ENCODE results near the gene NTN3.

The NTN3 gene

GRCh38 chr16:2518823-2519710 lies 48.0 kb downstream of the NTN3 start:
- TF ChIP-seq CTCF (IDR thresholded peaks at IDR 0.05; ENCODE audit: low read depth, low read length, poor library complexity, severe bottlenecking) (no peak), EZH2phosphoT487 (IDR thresholded peaks at IDR 0.05; ENCODE audit: borderline replicate concordance, low read length) (no peak)
- 0 out of 2 replicates have a peak overlapping the region, but pooled peaks have one; percentile 28 for H3K27ac ChIP-seq (ENCODE audit: low read depth, low read length)
- H3K9me2 ChIP-seq (replicated peaks; ENCODE audit: control insufficient read depth, low read length) = no peaks in the 10 kb centered on the region
- H3K79me2 ChIP-seq (ENCODE audit: control insufficient read depth, low read length) = peaks cover 67% of the 10 kb centered on the region
- H4K20me1 ChIP-seq (ENCODE audit: control insufficient read depth, insufficient read depth, low read depth, low read length) = peaks cover 13% of the 10 kb centered on the region
- H3K4me1 ChIP-seq (ENCODE audit: control insufficient read depth, low read length) = peaks cover 54% of the 10 kb centered on the region
- H3K4me2 ChIP-seq (ENCODE audit: low read length) = peak overlapping the region; percentile 66
- no peaks in the 10 kb centered on the region for H3K9me3 ChIP-seq (ENCODE audit: control insufficient read depth, insufficient read depth, low read length)
- peaks cover 6% of the 10 kb centered on the region for H3F3A ChIP-seq (ENCODE audit: control insufficient read depth, insufficient read depth)
- H3K4me3 ChIP-seq (ENCODE audit: low read length) = peak overlapping the region; percentile 62; the same call in 1 of the 2 replicates
- H3K36me3 ChIP-seq (ENCODE audit: control insufficient read depth, low read length) = peaks cover 38% of the 10 kb centered on the region
- H3K27me3 ChIP-seq (ENCODE audit: control insufficient read depth, low read length) = no peaks in the 10 kb centered on the region

- TF ChIP-seq CTCF (IDR thresholded peaks at IDR 0.05; ENCODE audit: low read depth, low read length, poor library complexity, severe bottlenecking) (no peak), EZH2phosphoT487 (IDR thresholded peaks at IDR 0.05; ENCODE audit: borderline replicate concordance, low read length) (no peak)
- peaks cover 6% of the 10 kb centered on the region for H3F3A ChIP-seq (ENCODE audit: control insufficient read depth, insufficient read depth)
- peaks cover 61% of the 10 kb centered on the region for H3K79me2 ChIP-seq (ENCODE audit: control insufficient read depth, low read length)
- no peaks in the 10 kb centered on the region for H3K9me2 ChIP-seq (replicated peaks; ENCODE audit: control insufficient read depth, low read length)
- peak overlapping the region; percentile 66 for H3K4me2 ChIP-seq (ENCODE audit: low read length)
- peaks cover 53% of the 10 kb centered on the region for H3K4me1 ChIP-seq (ENCODE audit: control insufficient read depth, low read length)
- H3K9me3 ChIP-seq (ENCODE audit: control insufficient read depth, insufficient read depth, low read length) = no peaks in the 10 kb centered on the region
- no peaks in the 10 kb centered on the region for H3K27me3 ChIP-seq (ENCODE audit: control insufficient read depth, low read length)
- peaks cover 11% of the 10 kb centered on the region for H4K20me1 ChIP-seq (ENCODE audit: control insufficient read depth, insufficient read depth, low read depth, low read length)
- H3K36me3 ChIP-seq (ENCODE audit: control insufficient read depth, low read length) = peaks cover 42% of the 10 kb centered on the region
- peak overlapping the region; percentile 62 for H3K4me3 ChIP-seq (ENCODE audit: low read length)
- peak overlapping the region; percentile 28; the same call in 1 of the 2 replicates for H3K27ac ChIP-seq (ENCODE audit: low read depth, low read length)
Observed at GRCh38 chr16:2519711-2520080, 48.6 kb downstream of the NTN3 start.

- H3K36me3 ChIP-seq (ENCODE audit: control insufficient read depth, low read length) = peaks cover 44% of the 10 kb centered on the region
- peak within 1 kb of the TSS; percentile 82 for H3K4me2 ChIP-seq (ENCODE audit: low read length)
- peaks cover 47% of the 10 kb centered on the region for H3K4me1 ChIP-seq (ENCODE audit: control insufficient read depth, low read length)
- H3K27ac ChIP-seq (ENCODE audit: low read depth, low read length) = peak within 1 kb of the TSS; percentile 28; the same call in 1 of the 2 replicates
- TF ChIP-seq EZH2phosphoT487 (IDR thresholded peaks at IDR 0.05; ENCODE audit: borderline replicate concordance, low read length) (no peak), CTCF (IDR thresholded peaks at IDR 0.05; ENCODE audit: low read depth, low read length, poor library complexity, severe bottlenecking) (no peak)
- peaks cover 6% of the 10 kb centered on the region for H3F3A ChIP-seq (ENCODE audit: control insufficient read depth, insufficient read depth)
- H3K9me2 ChIP-seq (replicated peaks; ENCODE audit: control insufficient read depth, low read length) = no peaks in the 10 kb centered on the region
- H3K79me2 ChIP-seq (ENCODE audit: control insufficient read depth, low read length) = peaks cover 56% of the 10 kb centered on the region
- peaks cover 5% of the 10 kb centered on the region; the same call in 1 of the 2 replicates for H4K20me1 ChIP-seq (ENCODE audit: control insufficient read depth, insufficient read depth, low read depth, low read length)
- no peaks in the 10 kb centered on the region for H3K9me3 ChIP-seq (ENCODE audit: control insufficient read depth, insufficient read depth, low read length)
- no peaks in the 10 kb centered on the region for H3K27me3 ChIP-seq (ENCODE audit: control insufficient read depth, low read length)
- H3K4me3 ChIP-seq (ENCODE audit: low read length) = peak within 1 kb of the TSS; percentile 79
Observed at GRCh38 chr16:2520097-2520783, 49.1 kb downstream of the NTN3 start, which contains the start of gene AMDHD2. AMDHD2 (plus strand) TSS chr16:2520371; CDS start chr16:2520459, 88 bp downstream.
